CD4-positive, alpha-beta T cell treated with Interleukin-1 beta for 1 hour (primary cell): Measurements from ENCODE around the gene CREB3L1.
"Not testable (repeated sequence)": the region's sequence is repeated elsewhere in the genome, so short reads cannot be mapped to it uniquely, and the experiment has no call there.

Experiments used
- DNase-seq, 2 donors: peaks; one replicate each; pipeline ENCODE4 v3.0.0-alpha.2; 2020 to 2022

Gene CREB3L1

DNA sequence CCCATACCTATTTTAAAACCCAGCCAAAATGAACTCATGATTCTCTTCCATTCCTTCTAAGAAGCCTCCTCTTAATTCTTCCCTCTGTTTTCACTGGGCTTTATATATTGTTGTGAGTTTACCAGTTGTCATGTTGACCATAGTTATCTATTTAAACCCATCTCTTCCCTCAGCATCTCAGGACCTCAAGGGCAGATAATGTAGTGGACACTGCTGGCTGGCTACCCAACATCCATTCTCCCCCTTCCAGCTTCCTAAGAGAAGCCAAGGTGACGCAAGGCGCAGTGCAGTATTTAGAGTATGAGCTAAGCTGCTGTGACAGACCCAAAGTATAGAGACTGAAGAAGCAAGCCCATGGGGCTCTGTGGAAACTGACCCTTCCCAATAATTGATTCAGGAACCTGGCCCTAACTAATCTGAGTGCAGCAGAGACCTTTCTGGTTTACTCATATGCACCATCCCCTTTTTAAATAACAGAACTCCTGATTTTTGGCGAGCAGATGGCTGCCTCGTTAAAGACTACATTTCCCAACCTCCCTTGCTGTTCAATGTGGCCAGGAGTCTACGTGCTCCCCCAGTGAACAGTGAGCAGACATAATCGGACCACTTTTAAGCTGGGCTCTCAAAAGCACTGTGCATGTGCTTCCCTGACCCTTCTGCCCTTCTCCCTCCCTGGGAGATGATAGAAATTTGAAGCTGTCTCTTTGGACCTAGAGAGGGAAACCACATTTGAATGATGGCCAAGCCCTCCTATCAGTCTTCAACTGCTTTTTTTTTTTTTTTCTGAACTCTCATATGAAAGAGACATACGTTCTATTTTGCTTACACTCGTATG is 28.1 kb upstream of the CREB3L1 start:
- DNase-seq = no peak

DNA sequence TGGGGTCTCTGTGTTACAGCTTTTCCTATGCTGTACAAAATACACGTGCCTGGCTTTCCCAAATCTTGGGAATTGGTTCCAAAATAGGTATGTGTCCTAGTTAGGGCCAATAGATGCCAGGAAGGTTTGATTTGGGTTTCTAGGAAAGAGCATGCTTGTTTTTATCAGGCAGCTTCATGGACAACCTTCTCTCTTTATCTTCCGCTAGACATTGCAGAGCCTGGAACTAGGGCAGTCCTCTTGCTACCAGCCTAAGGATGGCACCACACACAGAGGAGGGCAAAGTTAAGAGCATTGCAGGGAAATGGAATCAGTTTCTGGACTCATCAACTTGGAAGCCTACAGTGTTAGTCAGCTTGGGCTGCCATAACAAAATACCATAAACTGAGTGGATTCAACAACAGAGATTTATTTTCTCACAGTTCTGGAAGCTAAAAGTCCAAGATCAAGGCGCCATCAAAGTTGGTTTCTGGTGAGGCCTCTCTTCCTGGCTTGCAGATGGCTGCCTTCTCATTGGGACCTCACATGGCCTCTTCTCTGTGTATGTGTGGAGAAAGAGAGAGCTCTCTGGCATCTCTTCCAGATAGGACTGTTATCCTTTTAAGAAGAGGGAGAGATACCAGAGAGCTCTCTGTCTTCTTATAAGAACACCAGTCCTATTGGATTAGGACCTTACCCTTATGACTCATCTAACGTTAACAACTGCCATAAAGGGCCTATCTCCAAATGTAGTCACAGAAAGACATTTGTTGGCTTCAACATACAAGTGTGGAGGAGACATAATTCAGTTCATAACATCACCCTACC is 27.3 kb upstream of the CREB3L1 start:
- DNase-seq = no peak

DNA sequence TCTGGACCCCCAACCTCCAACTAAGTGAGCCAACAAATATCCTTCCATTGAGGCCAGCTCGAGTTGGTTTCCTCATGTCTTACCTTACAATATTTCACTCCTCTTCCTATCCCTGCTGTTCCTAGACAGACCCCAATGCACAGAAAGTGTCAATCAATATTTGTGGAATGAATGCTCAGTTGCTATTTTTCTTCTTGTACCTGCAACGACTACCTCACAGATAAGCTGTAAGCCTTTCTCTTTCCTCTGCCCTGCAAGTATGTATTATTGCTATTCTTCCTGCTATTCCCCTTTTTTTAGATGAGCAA is 26.8 kb upstream of the CREB3L1 start:
- no peak for DNase-seq

DNA sequence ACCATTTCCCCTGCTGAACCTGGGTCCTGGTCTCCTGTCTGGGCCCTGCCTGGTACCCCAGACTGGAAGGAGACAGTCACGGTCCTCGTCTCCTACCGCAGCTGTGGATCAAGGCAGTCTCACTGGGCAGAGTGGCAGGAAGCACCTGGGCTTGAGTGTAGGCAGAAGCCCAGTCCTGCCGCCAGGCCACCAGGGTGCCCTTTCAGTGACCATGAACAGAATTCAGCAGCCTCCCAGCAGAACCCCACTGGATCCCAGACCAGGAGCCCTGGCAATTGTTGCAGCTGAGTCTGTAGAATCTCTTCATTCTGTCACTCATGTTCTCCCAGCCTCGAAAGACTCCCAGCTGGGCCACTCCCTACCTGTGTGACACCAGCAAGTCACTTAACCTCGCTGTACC is 25.5 kb upstream of the CREB3L1 start:
- DNase-seq = no peak

DNA sequence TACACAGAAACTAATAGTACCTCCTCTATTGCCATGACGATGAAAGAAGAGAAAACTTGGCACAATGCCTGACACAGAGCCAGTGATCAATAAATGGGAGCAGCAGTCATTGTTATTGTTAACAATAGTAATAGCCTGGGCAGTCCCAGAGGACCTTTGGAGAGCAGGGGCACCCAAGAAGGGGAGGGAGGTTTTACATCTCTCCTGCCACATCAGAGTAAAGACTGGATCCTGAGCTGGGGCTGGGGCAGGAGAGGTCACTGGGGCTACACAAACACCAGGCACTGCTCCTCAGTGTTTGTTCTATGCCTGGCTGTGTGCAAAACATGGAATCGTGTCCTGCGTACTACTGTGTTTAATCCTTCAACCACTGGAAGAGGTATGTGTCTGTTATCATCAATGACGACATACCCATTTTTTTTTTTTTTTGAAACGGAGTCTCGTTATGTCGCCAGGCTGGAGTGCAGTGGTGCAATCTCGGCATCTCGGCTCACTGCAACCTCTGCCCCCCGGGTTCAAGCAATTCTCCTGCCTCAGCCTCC is 25.0 kb upstream of the CREB3L1 start:
- DNase-seq = no peak

DNA sequence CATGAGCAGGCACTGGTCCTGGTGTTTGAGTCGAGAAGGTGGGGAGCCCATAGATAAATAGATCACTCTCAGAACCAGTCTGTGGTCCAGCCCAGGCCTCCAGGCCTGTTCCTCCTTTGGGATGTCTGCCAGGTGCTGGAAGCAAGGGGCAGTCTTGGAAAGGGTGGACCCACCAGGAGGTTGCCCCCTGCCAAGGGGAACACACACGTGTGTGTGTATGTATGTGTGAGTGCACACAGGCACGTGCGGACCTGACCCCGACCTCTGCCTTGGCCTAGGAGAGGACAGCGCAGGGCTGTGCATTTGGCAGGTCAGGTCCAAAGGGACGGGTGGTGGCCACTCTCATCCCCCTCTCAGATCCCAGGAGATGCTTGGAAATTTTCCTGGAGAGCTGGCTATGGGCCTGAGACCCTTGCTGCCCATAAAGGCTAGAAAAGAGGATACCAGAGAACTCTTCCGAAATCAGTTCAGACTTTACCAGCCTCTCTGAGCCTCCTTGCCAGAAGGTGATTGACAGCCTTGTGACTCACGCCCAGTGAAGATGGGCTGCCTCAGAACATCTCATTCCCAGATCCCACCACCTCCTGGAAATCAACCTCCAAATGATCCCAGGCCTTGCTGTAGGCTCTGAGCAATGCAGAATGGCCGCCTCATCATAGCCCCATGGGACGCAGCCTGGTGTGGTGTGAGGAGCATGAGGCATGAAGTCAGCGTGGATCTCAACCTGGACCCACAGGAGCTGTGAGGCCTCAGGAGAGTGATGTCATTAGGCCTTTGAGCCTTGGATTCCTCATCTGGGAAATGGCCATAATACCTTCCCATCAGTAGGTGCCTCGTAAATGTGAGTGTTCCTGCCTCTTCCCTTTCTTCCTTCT is 24.0 kb upstream of the CREB3L1 start:
- no peak for DNase-seq

DNA sequence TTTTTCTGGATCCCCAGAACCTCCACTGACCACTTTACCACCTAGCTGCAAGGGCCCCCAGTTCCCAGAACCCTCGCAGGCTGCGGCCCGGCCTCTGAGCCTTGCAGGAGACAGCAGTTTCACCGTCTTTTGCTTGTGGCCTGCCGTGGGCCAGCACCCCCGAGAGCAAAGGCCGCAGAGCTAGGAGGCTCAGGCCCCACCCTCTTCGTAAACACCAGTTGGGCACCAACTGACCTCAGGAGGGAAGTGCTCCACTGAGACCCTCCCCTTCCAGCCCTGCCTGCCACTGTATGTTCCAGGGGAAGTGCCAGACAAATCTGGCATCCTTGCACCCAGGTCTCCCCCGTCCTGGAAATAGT is 23.4 kb upstream of the CREB3L1 start:
- no peak for DNase-seq

DNA sequence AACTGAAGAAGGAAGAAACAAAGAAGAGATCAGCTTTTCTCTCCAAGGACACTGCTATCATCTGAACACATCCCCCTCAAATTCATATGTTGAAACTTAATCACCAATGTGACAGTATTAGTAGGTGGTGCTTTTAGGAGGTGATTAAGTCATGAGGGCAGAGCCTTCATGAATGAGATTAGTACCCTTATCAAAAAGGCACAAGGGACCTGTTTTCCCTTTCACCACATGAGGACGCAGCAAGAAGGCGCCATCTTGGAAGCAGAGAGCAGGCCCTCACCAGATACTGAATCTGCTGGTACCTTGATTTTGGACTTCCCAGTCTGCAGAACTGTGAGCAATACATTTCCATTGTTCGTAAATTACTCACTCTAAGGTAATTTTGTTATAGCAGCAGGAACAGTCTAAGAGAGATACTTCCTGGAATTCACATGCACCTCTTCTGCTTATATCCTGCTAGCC is 20.9 kb upstream of the CREB3L1 start:
- DNase-seq = no peak

DNA sequence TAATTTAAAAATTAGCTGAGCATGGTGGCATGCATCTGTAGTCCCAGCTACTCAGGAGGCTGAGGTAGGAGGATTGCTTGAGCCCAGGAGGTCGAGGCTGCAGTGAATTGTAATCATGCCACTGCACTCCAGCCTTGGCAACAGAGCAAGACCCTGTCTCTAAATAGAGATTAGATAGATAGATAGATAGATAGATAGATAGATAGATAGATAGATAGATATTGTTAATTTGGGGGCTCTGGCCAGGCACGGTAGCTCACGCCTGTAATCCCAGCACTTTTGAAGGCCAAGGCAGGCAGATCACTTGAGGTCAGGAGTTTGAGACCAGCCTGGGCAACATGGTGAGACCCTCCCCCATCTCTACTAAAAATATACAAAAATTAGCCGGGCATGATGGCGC is 18.1 kb upstream of the CREB3L1 start:
- DNase-seq = not testable (repeated sequence)

DNA sequence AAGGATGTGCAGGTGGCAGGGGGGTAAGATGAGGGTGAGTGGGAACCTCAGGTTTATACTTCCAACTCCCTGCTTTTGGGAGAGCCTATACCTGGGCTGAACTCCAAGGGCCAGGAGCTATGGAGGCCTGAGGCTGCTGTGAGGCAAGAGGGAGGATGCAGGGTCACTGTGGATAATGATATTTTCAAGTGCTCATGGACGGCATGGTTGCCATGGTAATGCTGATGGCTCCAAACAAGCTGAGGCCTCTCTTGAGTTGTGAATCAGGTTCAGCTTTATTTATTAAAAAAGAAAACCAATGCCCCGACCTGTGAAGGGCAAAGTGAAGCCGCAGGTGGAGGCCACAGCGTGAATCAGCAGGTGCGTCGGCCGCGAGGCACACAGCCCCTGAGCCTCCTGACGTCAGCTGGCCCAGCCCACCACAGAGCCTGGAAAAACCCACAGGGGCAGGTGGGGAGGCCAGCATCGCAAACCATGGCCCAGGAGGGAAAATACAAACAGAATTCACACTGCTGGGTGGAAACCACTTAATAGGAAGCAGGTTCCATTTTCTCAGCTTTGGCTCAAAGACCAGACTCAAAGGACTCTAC is 17.4 kb upstream of the CREB3L1 start:
- no peak for DNase-seq

DNA sequence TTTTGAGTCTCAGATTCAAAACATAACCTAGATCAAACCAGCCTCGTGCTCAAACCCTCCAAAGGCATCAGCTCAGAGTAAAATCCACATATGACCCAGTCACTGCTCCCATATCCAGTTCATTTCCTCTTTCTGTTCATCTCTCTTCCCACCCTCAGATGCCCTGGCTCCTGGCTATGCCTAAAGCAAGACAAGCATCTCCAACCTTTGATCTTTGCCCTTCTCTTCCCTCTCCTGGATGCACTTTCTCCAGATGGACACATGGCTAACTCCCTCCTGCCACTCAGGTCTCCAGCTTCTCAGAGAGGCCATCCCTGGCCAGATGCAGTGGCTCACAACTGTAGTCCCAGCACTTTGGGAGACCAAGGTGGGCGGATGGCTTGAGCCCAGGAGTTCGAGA is 14.3 kb upstream of the CREB3L1 start:
- DNase-seq = no peak

DNA sequence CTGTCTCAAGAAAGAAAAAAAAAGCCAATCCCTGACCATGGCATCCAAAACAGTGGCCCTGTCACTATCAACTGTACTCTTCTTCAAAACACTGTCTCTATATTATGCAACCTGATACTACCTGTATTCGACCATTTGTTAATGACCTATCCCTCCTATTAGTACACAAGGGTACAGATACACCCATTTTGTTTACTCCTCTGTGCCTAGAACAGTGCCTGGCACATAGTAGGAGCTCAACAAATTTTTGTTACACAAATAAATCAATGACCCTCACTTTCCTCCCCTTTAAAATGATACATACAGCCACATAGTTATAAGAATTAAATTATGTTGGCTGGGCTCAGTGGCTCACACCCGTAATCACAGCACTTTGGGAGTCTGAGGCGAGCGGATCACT is 13.4 kb upstream of the CREB3L1 start:
- no peak for DNase-seq

DNA sequence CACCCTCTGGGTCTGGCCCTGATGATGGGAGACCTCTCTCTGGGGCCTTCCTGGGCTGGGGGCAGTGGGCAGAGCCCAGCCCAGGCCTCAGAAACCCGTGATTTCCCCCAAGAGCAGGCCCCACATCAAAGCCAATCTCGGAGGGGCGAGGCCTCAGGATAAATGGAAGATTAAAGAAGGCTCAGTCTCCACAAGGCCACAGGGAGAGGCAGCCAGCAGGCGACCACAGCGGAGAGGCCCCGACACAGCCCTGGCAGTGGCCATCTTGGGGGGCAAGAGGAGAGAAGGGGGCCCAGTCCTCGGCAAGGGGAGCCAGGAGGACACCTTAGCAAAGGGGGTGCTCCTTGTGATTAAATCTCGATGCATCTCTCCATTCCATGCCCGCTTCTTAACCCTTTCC is 12.5 kb upstream of the CREB3L1 start:
- no peak for DNase-seq

DNA sequence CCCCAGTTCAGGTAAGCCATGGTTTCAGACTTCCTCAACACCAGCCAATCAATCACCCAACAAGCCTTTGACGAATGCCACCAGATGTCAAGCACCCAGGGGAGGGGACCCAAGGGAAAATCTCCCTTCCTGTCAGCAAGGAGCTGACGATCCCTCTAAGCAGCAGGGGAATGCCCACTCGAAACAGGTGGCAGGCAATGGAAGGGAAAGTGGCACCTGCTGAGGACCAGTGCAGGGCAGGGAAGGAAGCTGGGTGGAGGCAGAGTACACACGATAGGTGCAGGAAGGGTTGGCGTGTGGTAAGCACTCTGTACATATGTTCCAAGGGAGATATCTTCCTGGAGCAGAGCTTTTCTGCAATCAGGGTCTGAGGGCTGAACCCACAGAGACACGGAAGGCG is 11.7 kb upstream of the CREB3L1 start:
- no peak for DNase-seq

DNA sequence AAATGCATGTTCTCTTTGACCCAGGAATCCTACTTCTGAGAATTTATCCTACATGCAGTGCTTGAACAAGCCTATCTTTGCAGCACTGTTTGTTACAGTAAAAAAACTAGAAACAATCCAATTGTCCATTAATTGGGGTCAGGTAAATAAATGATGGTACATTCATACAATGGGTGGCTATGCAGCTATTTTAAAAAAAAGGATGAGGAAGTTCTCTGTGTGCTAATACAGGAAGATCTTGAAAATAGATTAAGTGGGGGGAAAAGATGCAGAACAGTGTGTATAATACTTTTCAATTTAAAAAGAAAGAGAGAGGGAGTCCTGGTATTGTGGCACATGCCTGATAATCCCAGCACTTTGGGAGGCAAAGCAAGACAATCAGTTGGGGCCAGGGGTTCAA is 9.5 kb upstream of the CREB3L1 start:
- no peak for DNase-seq

DNA sequence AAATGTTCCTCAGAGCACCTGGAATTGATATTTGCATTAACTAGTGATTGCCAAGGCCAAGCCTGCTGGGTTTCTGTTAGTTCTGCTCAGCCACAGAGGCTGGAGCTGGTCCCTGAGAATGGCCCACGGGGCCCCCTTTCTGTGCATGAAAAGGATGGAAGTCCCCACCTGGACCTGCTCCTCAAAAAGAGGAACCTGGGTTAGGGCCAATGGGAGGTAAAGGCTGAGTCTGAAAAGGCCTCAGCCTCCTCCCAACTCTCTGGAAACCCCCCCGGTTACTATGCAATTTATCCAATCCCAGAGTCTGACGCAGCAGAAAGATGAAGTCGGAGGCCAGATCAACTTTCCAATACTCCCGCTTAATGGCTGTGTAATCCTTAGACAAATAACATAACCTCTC is 6.8 kb upstream of the CREB3L1 start:
- DNase-seq = no peak

DNA sequence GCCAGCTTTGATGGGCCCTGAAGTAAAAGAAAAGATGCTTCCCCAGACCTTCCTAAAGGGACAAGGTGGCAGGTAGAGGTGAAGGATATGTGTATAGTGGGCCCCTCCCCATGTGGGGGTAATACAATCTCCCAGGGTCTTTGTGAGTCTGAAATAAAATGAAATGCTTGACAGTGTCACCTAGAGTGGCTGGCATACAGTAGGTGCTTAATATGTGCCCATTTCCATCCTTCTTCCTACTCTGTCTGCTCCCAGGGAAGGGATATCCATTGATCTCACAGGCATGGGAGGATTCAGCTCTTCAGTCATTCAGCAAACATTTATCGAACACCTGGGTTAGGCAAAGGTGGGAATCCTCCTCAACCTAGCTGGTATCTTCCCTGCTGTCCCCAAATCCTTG is 6.1 kb upstream of the CREB3L1 start:
- no peak for DNase-seq

DNA sequence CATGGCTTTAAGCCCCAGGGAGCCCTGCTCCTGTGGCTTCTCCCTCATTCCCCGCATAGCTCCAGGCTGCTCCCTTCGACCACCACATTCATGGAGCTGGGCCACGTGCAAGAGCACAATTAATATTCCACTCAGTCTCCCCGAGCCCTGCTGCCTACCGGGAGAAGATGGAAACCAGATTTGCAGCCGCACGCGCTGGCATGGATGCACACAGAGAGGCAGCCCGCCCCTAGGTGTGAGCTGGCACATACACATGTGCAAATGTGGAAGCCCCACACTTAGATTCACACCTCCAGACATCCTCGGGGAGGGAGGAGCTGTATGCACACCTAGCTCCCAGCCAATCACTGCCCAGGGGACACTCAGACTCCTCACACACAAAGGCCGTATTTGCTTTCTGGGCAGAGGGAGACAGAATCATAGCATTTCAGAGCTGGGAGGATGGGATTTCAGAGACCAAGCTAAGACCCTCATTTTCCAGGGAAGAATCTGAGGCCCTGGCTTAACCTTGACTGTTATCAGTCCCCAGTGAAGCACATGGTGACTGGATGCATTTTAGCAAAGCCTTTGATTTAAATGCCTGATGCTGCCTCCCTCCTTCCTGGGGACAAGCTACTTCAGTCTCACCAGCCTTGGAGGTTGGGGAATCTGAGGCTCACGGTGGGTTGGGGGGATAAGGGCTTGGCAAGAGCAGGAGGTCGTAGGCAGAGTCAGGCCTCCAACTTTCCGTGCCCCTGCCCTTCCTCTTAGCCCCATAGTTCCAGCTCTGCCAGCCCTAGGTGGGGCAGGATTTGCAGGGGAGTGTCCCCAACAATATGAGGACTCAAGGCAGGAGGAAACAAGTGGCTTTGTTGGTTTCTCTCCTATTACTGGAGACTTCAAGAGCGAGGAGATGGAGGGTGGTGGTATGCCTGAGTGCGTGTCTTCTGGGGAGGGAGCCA is 5.3 kb upstream of the CREB3L1 start:
- DNase-seq = no peak

DNA sequence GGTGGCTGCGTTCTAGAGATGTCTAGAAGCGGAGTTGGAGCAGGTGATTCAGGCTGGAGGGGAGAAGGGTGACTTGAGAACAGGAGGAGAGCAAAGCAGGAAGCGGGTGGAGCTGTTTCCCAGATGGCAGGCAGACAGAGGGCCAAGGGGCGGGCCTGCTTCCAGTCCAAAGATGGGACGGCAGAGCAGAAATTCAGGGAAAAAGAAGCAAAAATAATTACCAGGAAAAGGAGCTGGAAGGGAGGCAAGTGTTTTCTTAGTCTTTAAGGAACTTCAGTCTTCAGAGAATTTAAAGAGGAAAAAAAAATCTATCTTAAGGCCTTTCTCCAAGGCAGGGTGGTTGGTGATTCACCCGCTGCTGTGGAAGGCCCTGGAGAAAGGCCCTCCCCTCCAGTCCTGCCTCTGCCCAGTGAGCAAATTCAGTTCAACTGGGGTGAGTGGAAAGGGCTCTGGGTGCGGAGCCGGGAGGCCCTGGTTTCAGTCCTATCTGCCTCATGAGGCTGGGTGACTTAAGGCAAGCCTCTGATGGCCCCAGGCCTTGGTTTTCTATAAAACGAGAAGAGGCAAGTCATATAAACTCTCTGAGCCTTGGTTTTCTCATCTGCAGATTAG is 4.5 kb upstream of the CREB3L1 start:
- DNase-seq = no peak

DNA sequence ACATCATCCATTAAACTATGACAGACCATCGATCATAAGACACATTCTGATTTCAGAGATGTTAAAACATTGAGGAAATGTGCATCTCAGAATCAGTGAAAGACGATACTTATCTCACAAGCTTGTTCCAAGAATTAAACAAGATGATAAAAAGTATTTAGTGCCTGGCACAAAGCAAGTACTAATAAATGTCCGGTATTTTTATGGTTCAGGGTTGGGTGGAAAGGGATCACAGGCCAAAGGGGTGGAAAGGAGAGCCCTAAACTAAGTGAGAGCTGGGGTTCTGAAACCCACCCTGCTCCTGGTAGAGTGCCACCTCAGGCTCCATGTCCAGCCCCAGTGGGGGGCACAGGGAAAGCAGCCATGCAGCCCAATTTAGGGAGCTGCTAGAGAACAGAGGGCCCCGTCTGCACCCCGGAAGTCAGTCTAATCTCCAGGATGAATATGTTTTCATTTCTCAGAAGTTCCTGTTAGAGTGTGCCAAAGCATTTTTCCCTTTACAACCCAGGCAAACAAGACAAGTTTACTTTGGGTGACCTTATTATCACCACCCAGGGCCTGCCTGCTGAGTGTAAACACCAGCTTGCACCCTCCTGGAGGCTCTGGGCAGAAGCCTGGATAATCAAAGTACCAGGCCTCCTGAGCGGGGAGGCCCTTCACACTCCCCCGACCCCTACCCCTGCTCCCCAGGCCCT is 3.8 kb upstream of the CREB3L1 start:
- DNase-seq = no peak
